ENCODE data around the gene MYBL2.

- TF ChIP-seq, protein P1, sequence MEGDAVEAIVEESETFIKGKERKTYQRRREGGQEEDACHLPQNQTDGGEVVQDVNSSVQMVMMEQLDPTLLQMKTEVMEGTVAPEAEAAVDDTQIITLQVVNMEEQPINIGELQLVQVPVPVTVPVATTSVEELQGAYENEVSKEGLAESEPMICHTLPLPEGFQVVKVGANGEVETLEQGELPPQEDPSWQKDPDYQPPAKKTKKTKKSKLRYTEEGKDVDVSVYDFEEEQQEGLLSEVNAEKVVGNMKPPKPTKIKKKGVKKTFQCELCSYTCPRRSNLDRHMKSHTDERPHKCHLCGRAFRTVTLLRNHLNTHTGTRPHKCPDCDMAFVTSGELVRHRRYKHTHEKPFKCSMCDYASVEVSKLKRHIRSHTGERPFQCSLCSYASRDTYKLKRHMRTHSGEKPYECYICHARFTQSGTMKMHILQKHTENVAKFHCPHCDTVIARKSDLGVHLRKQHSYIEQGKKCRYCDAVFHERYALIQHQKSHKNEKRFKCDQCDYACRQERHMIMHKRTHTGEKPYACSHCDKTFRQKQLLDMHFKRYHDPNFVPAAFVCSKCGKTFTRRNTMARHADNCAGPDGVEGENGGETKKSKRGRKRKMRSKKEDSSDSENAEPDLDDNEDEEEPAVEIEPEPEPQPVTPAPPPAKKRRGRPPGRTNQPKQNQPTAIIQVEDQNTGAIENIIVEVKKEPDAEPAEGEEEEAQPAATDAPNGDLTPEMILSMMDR (IDR thresholded peaks at IDR 0.05) = no peak
- no peak for TF ChIP-seq POLR2A (IDR thresholded peaks at IDR 0.05)
Measured at GRCh38 chr20:43642548-43642947, 24.4 kb upstream of the MYBL2 start.
